Measurements from ENCODE around the gene LRCOL1. TPM values are rescaled to one million over a fixed set of nuclear protein-coding genes. Genes with fewer than 3 reads are reported as not detected.

The LRCOL1 gene
- total RNA-seq (under 1 TPM in 1 of 2 donors, not detected in 1; 0.72 TPM), polyA plus RNA-seq (ENCODE audit: insufficient read length in 2 of 2) (under 1 TPM; 0.47 to 0.59 TPM)
- long read RNA-seq, donor 1, result 0 reads
- long read RNA-seq, donor 2, result 0 reads
- long read RNA-seq, donor 3, result 0 reads
- long read RNA-seq, donor 4, result 0 reads

DNA sequence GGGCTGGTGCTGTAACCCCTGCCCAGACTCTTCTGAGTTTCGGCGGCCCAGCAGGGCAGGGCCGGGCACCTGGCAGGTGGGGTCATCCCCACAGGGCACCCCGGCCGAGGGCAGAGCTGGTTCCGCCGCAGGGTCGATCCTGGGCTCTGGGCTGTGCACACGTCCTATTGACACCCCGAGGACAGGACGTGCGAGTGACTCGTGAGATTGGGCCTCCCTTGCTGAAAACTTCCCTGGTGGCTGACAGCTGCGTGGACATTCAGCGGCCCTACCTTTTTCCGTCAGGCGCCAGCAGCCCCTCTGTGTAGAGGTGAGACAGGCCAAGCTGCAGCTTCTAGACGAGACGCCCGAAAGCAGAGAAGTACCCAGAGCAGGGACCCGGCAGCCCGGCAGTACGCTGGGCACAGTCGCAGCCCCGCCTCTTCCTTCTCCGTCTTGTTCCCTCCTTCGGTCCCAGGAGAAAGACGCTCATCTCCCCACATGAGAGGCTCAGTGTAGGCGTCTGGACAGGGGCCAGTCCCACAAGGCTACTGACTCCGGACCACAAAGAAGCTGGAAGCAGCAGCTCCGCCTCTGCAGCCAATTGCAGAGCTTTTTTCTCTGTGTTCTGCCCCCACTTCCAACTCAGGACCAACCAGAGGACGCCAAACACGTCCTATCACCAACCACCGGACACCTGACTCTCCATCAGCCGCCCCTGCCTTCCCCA is at the start of gene LRCOL1:
LRCOL1 (minus strand) TSS at position 532 of the 709 bp plus-strand sequence. CDS start 4,331 bp downstream, outside the sequence.
- peak in 3 of 6 donors; percentile 29 to 76 (median 72) for DNase-seq (ENCODE audit: low read depth in 4 of 6, low spot score in 6 of 6)
- Histone ChIP-seq H3K36me3 (ENCODE audit: control insufficient read depth, insufficient read depth, low read length) (no peaks in the 10 kb centered on the region), H3K4me3 (ENCODE audit: low read depth, low read length) (peak within 1 kb of the TSS; percentile 9), H3K27me3 (ENCODE audit: control insufficient read depth, insufficient read depth, low read length) (peaks cover 20% of the 10 kb centered on the region), H3K27ac (ENCODE audit: low read depth, low read length) (no peak within 1 kb of the TSS), H3K9me3 (ENCODE audit: control insufficient read depth, insufficient read depth, low read length) (no peaks in the 10 kb centered on the region), H3K4me1 (ENCODE audit: control insufficient read depth, insufficient read depth, low read length) (peaks cover 15% of the 10 kb centered on the region)
- WGBS (ENCODE audit: insufficient coverage), result 18% methylated on average over 35 of the region's 35 CpGs

DNA sequence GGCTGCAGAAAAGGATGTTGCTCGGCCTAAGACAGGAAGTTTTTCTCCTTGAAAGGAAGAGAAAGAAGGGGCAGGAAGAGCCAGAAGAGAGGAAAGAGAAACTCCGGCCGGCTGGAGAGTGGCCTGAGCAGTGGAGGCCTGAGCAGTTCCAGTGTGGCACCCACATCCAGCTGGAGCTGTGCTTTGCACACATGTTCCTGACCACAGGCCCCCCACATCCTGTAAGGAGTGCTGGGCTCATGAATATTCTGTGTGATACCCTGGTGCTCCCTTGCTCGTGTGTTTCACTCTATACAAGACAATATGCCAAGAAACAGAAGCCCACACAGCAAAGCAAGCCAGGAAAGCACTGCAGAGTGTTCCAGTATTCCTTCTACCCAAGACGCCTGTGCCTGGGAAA is 49.7 kb upstream of the LRCOL1 start:
- no peak for DNase-seq (ENCODE audit: low read depth in 4 of 6, low spot score in 6 of 6)
- Histone ChIP-seq H3K36me3 (ENCODE audit: control insufficient read depth, insufficient read depth, low read length) (peaks cover 74% of the 10 kb centered on the region), H3K4me1 (ENCODE audit: control insufficient read depth, insufficient read depth, low read length) (no peaks in the 10 kb centered on the region), H3K9me3 (ENCODE audit: control insufficient read depth, insufficient read depth, low read length) (no peaks in the 10 kb centered on the region), H3K4me3 (ENCODE audit: low read depth, low read length) (no peak overlapping the region), H3K27ac (ENCODE audit: low read depth, low read length) (no peak overlapping the region), H3K27me3 (ENCODE audit: control insufficient read depth, insufficient read depth, low read length) (no peaks in the 10 kb centered on the region)
- 67% methylated on average over 3 of the region's 5 CpGs for WGBS (ENCODE audit: insufficient coverage)

DNA sequence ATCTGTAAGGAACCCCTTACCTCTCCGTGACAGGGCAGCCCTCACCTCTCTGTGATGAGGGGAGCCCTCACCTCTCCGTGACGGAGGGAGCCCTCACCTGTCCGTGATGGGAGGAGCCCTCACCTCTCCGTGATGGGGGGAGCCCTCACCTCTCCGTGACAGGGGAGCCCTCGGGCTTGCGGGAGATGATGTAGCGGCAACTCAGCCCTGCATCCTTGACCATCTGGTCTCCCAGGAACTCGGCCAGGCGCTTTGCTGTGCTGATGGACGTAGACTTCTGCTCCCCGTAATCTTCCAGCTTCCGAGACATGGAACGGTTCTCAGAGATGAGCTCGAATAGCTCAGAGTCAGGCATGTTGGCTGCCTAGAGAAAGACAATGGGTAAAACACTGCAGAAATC is 48.8 kb upstream of the LRCOL1 start:
- H3K9me3 ChIP-seq (ENCODE audit: control insufficient read depth, insufficient read depth, low read length), result no peaks in the 10 kb centered on the region
- WGBS (ENCODE audit: insufficient coverage), result 85% methylated on average over 12 of the region's 16 CpGs
- no peak for DNase-seq (ENCODE audit: low read depth in 4 of 6, low spot score in 6 of 6)
- no peaks in the 10 kb centered on the region for H3K4me1 ChIP-seq (ENCODE audit: control insufficient read depth, insufficient read depth, low read length)
- peaks cover 67% of the 10 kb centered on the region for H3K36me3 ChIP-seq (ENCODE audit: control insufficient read depth, insufficient read depth, low read length)
- no peaks in the 10 kb centered on the region for H3K27me3 ChIP-seq (ENCODE audit: control insufficient read depth, insufficient read depth, low read length)
- H3K27ac ChIP-seq (ENCODE audit: low read depth, low read length), result no peak overlapping the region
- no peak overlapping the region for H3K4me3 ChIP-seq (ENCODE audit: low read depth, low read length)

DNA sequence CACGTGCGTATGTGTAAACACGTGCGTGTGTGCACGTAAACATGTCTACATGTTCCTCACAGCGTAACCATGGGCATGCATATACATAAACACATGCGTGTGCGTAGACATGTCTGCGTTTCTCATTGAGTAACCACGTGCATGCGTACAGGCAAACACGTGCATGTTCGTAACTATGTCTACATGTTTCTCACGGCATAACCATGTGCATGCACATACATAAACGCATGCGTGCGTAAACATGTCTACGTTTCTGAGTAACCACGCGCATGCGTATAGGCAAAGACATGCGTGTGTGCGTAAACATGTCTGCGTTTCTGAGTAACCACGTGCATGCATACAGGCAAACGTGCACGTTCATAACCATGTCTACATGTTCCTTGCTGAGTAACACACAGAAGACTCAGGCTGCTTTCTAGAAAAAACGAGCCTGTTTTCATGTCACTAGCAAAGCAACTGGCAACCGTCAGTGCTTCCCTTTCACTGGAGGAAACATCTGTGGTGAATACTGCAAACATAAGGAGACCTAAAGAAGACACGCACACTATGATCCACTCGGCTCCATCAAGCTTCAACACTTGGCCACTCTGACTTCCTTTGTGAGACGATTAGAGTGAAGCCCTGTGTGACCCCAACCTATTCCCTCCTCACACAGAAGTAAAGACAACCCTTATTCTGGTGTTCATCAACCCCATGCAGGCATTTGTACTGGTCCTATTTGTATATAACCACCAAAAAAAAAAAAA is 47.9 kb upstream of the LRCOL1 start:
- Histone ChIP-seq H3K9me3 (ENCODE audit: control insufficient read depth, insufficient read depth, low read length) (no peaks in the 10 kb centered on the region), H3K27me3 (ENCODE audit: control insufficient read depth, insufficient read depth, low read length) (no peaks in the 10 kb centered on the region), H3K27ac (ENCODE audit: low read depth, low read length) (no peak overlapping the region), H3K4me1 (ENCODE audit: control insufficient read depth, insufficient read depth, low read length) (no peaks in the 10 kb centered on the region), H3K4me3 (ENCODE audit: low read depth, low read length) (no peak overlapping the region), H3K36me3 (ENCODE audit: control insufficient read depth, insufficient read depth, low read length) (peaks cover 59% of the 10 kb centered on the region)
- DNase-seq (ENCODE audit: low read depth in 4 of 6, low spot score in 6 of 6), result no peak
- 92% methylated on average over 32 of the region's 32 CpGs for WGBS (ENCODE audit: insufficient coverage)

DNA sequence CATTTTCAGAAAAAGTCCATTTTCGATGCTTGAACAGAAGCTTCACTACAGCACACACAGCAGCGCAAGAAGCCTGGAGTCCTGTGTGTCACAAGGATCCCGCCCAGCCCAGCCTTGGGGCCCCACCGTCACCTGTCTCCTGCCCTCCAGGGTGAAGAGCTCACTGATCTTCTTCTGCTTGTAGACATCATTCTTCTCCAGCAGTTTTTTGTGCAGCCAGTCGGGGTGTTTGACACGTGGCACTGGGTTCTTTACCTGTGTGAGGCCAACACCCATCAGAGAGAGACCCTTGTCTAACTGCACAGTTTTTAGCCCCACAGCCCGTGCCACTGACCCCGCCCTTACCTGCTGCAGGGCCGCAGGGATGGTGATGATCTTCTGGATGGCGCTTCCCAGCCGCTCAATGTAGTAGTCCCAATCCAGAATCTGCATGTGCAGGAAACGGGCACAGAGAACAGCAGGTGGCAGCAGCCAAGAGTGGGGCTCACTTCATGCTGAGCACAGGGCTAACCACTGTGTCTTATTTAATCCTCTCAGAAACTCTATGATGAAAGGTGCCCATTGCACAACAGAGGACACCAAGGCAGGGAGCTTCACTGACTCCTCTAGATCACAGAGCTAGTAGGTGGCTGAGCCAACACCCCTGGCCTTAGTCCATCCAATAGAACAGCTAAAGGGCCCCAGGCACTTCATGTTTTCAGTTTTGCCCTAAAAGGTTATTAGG is 46.8 kb upstream of the LRCOL1 start:
- Histone ChIP-seq H3K4me1 (ENCODE audit: control insufficient read depth, insufficient read depth, low read length) (no peaks in the 10 kb centered on the region), H3K27ac (ENCODE audit: low read depth, low read length) (no peak overlapping the region), H3K4me3 (ENCODE audit: low read depth, low read length) (no peak overlapping the region), H3K36me3 (ENCODE audit: control insufficient read depth, insufficient read depth, low read length) (peaks cover 58% of the 10 kb centered on the region), H3K9me3 (ENCODE audit: control insufficient read depth, insufficient read depth, low read length) (no peaks in the 10 kb centered on the region), H3K27me3 (ENCODE audit: control insufficient read depth, insufficient read depth, low read length) (no peaks in the 10 kb centered on the region)
- DNase-seq (ENCODE audit: low read depth in 4 of 6, low spot score in 6 of 6), result no peak
- 96% methylated on average over 12 of the region's 12 CpGs for WGBS (ENCODE audit: insufficient coverage)

DNA sequence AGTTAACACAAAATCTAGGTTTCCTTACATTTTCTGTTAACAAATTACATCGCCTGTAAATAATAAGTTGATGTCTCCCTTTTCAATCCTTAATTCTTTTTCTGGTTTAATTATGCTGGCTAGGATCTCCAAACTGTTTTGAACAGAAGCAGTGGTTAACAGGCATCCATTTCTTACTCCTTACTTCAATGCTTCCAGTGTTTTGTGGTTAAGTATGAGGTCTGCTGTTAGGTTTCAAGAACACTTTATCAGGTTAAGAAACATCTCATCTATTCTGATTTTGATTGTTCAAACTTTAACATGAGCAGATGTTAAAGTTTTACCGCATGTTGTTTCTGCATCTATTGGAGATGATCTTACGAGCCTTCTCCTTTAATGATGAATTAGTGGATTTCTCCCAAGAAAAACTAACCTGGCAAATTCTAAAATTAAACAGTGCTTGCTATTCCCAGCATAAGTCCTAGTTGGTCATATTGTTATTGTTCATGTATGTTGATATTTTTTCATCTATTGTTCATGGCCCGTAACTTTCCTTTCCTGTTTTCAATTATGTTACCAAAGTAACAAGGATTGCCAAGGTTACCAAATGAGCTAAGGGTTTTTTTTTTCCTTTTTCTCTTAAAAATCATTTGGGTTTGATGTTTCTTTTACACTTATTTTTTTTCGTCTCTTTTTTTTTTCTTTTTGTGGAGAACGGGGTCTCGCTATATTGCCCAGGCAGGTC is 43.3 kb upstream of the LRCOL1 start:
- Histone ChIP-seq H3K36me3 (ENCODE audit: control insufficient read depth, insufficient read depth, low read length) (peaks cover 49% of the 10 kb centered on the region), H3K4me1 (ENCODE audit: control insufficient read depth, insufficient read depth, low read length) (no peaks in the 10 kb centered on the region), H3K27me3 (ENCODE audit: control insufficient read depth, insufficient read depth, low read length) (no peaks in the 10 kb centered on the region), H3K27ac (ENCODE audit: low read depth, low read length) (no peak overlapping the region), H3K9me3 (ENCODE audit: control insufficient read depth, insufficient read depth, low read length) (no peaks in the 10 kb centered on the region), H3K4me3 (ENCODE audit: low read depth, low read length) (no peak overlapping the region)
- DNase-seq (ENCODE audit: low read depth in 4 of 6, low spot score in 6 of 6), result no peak
- whole genome bisulfite sequencing (ENCODE audit: insufficient coverage), result no CpG with 5 or more reads among the region's 7 CpGs

DNA sequence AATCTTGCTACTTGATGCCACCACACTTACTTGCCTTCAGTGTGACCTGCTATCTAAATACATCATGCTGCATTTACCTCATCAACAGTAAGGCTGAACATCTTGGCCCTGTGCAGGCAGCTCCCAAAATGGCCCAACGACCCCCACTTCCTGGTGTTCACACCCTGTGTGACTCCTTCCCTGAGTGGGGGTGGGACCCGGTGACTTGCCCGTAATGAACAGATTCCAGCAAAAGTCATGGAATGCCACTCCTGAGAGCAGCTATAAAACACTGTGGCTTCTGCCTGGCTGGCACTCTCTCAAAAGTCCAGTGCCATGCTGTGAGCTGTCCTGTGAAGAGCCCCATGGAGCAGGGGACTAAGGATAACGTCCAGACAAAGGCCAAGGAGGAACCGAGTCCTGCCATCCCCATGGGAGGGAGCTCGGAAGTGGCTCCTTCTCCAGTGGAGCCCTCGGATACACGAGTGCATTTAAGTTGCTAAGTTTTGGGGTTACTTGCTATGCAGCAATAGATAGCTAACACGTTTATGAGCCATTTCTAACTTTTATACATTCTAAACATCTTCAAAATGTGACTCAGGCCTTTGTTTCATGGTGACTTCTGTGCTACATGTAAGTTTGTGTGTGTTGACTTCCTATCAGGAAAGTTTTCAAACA is 41.2 kb upstream of the LRCOL1 start:
- H3K27ac ChIP-seq (ENCODE audit: low read depth, low read length), result no peak overlapping the region
- H3K27me3 ChIP-seq (ENCODE audit: control insufficient read depth, insufficient read depth, low read length), result no peaks in the 10 kb centered on the region
- no peaks in the 10 kb centered on the region for H3K9me3 ChIP-seq (ENCODE audit: control insufficient read depth, insufficient read depth, low read length)
- H3K4me1 ChIP-seq (ENCODE audit: control insufficient read depth, insufficient read depth, low read length), result no peaks in the 10 kb centered on the region
- no peak overlapping the region for H3K4me3 ChIP-seq (ENCODE audit: low read depth, low read length)
- WGBS (ENCODE audit: insufficient coverage), result 73% methylated on average over 5 of the region's 9 CpGs
- no peak for DNase-seq (ENCODE audit: low read depth in 4 of 6, low spot score in 6 of 6)
- H3K36me3 ChIP-seq (ENCODE audit: control insufficient read depth, insufficient read depth, low read length), result peaks cover 47% of the 10 kb centered on the region

DNA sequence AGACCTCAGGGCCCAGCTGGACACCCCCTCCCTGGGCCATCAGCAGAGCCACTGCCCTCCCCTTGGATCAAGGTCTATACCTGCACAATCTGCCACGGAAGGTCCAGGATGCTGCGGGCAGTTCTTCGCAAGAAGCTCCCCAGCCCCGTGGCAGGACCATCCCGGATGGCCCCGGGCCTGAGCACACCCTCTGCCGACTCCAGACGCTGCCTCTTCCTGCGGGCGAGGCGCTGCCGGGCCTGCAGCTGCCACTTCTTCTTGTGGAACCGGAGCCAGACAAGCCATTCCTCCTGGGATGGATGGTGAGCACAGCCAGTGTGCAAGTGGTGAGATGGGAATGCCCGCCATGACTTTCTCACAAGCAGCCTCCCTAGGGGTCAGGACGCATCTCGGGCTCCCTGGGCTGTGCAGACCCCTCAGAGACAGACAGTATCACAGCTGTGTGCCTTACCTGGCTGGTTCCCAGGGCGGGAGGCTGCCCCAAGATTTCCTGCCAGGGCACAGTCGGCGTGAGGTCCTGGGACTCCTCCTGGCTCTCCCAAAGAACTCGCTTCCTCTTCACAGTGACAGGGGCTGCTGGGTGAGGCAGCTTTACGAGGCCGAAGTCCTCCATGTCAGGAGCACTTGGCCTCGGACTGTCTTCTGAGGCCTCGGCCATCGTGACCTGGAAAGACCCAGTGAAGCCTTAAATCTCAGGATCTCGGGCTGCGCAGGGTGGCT is 39.0 kb upstream of the LRCOL1 start:
- no peak overlapping the region for H3K27ac ChIP-seq (ENCODE audit: low read depth, low read length)
- H3K27me3 ChIP-seq (ENCODE audit: control insufficient read depth, insufficient read depth, low read length), result no peaks in the 10 kb centered on the region
- 93% methylated on average over 25 of the region's 27 CpGs for WGBS (ENCODE audit: insufficient coverage)
- no peaks in the 10 kb centered on the region for H3K9me3 ChIP-seq (ENCODE audit: control insufficient read depth, insufficient read depth, low read length)
- H3K4me3 ChIP-seq (ENCODE audit: low read depth, low read length), result no peak overlapping the region
- H3K36me3 ChIP-seq (ENCODE audit: control insufficient read depth, insufficient read depth, low read length), result peaks cover 50% of the 10 kb centered on the region
- no peak for DNase-seq (ENCODE audit: low read depth in 4 of 6, low spot score in 6 of 6)
- no peaks in the 10 kb centered on the region for H3K4me1 ChIP-seq (ENCODE audit: control insufficient read depth, insufficient read depth, low read length)
